Peyer's patch (tissue), 4 donors: Measurements from ENCODE around the gene MRM3. TPM values are rescaled to one million over a fixed set of nuclear protein-coding genes. Genes with fewer than 3 reads are reported as not detected.

Experiments used
- DNase-seq, 3 donors: peaks; one replicate each; pipeline ENCODE4 v3.0.0-alpha.2; 2017 to 2019
- H3K27ac ChIP-seq, 4 donors: fragments of 200-600 bp; sonication (generic); one replicate each; pipeline ENCODE4 v1.5.1; 2016 to 2019
- H3K27me3 ChIP-seq, 2 donors: fragments of 200-600 bp; sonication (generic); one replicate each; pipeline ENCODE4 v1.5.1; 2019
- H3K36me3 ChIP-seq, 3 donors: fragments of 200-600 bp; sonication (generic); one replicate each; pipeline ENCODE4 v1.5.1; 2016 to 2019
- H3K4me1 ChIP-seq, 4 donors: fragments of 200-600 bp; sonication (generic); one replicate each; pipeline ENCODE4 v1.5.1; 2016 to 2019
- H3K4me3 ChIP-seq, 4 donors: fragments of 200-600 bp; sonication (generic); 1 replicate in 3 of 4; 2 replicates in 1 of 4; pipeline ENCODE4 v1.5.1; 2016 to 2019; ENCODE audit warnings: mild to moderate bottlenecking in 1 of 4
- H3K9me3 ChIP-seq, 4 donors: fragments of 200-600 bp; sonication (generic); one replicate each; pipeline ENCODE4 v1.5.1; 2016 to 2019; ENCODE audit warnings: mild to moderate bottlenecking in 1 of 4
- POLR2A ChIP-seq, 2 donors: fragments of 450-650 bp; IDR thresholded peaks; one replicate each; pipeline ENCODE4 v1.5.1; 2017; ENCODE audit warnings: antibody characterized with exemption in 2 of 2, mild to moderate bottlenecking in 2 of 2, moderate library complexity in 2 of 2
- total RNA-seq, 4 donors: library from RNA; depleted of rRNA; stranded (reverse); fragments of >200 nt; gene quantifications; one replicate each; pipeline ENCODE4 v1.1.0, GENCODE V29; 2016
- TF ChIP-seq, protein P1 (sequence below), 6 experiments: fragments of 450-650 bp in 4 of 6; fragments of 200-600 bp in 2 of 6; sonication (generic) in 1 of 6; IDR thresholded peaks; one replicate each; pipeline ENCODE4 v1.5.1; 2017 to 2019; ENCODE audit warnings: antibody characterized with exemption in 6 of 6, mild to moderate bottlenecking in 3 of 6, moderate library complexity in 1 of 6

The MRM3 gene
- total RNA-seq, 4 donors from 2014 or later, result 17.0 to 23.0 (median 22.2) TPM

DNA sequence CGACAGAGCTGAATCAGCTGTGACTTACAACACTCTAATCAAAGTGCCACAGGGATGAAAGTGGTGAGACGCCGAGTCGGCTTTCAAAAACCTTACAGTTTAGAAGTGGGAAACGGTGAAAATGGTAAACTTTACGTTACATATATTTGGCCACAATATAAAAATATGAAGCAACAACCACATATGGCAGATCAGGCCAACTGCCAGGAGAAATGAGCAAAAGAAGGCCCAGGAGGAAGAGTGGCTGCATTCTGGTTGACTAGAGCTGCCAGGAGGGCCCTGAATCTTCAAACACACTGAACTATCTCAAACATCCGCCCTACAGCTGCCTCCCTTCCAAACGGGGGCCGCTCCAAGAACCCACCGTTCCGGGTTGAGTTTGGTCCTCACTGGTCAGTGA is 56.3 kb downstream of the MRM3 start:
- Histone ChIP-seq H3K9me3 (no peaks in the 10 kb centered on the region), H3K4me1 (no peaks in the 10 kb centered on the region), H3K4me3 (no peak overlapping the region), H3K27me3 (no peaks in the 10 kb centered on the region), H3K27ac (no peak overlapping the region), H3K36me3 (no peaks in the 10 kb centered on the region)
- TF ChIP-seq, protein P1, sequence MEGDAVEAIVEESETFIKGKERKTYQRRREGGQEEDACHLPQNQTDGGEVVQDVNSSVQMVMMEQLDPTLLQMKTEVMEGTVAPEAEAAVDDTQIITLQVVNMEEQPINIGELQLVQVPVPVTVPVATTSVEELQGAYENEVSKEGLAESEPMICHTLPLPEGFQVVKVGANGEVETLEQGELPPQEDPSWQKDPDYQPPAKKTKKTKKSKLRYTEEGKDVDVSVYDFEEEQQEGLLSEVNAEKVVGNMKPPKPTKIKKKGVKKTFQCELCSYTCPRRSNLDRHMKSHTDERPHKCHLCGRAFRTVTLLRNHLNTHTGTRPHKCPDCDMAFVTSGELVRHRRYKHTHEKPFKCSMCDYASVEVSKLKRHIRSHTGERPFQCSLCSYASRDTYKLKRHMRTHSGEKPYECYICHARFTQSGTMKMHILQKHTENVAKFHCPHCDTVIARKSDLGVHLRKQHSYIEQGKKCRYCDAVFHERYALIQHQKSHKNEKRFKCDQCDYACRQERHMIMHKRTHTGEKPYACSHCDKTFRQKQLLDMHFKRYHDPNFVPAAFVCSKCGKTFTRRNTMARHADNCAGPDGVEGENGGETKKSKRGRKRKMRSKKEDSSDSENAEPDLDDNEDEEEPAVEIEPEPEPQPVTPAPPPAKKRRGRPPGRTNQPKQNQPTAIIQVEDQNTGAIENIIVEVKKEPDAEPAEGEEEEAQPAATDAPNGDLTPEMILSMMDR (IDR thresholded peaks at IDR 0.05), result no peak
- TF ChIP-seq POLR2A (IDR thresholded peaks at IDR 0.05), result no peak
- DNase-seq, result no peak

DNA sequence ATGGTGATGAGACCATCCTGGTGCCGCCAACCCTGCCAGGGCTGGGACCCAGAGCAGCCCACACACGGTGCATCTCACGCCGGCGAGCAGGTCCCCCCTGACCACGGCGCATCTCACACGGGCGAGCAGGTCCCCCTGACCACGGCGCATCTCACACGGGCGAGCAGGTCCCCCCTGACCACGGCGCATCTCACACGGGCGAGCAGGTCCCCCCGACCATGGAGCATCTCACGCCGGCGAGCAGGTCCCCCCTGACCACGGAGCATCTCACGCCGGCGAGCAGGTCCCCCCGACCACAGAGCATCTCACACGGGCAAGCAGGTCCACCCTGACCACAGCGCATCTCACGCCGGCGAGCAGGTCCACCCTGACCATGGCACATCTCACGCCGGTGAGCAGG is 59.2 kb downstream of the MRM3 start:
- DNase-seq, result peak in 1 of 3 donors; percentile 61
- Histone ChIP-seq H3K4me3 (no peak overlapping the region), H3K27me3 (no peaks in the 10 kb centered on the region), H3K36me3 (no peaks in the 10 kb centered on the region), H3K27ac (no peak overlapping the region), H3K9me3 (no peaks in the 10 kb centered on the region), H3K4me1 (no peaks in the 10 kb centered on the region)
- TF ChIP-seq, protein P1 (IDR thresholded peaks at IDR 0.05), result no peak
- no peak for TF ChIP-seq POLR2A (IDR thresholded peaks at IDR 0.05)

Other genes starting within 250 kb of the MRM3 start
- 100 to 1,000 TPM in 1 of 4 donors, 10 to 100 TPM in 3; 51.3 to 151 (median 65.5) TPM for gene VPS53, start 67.5 kb upstream of the MRM3 start, total RNA-seq
- 10 to 100 TPM in 1 of 4 donors, 1 to 10 TPM in 3; 7.4 to 32.0 (median 9.4) TPM for gene TLCD3A, start 49.8 kb upstream of the MRM3 start, total RNA-seq
- 10 to 100 TPM in 3 of 4 donors, 1 to 10 TPM in 1; 8.4 to 49.5 (median 16.8) TPM for gene GEMIN4, start 30.1 kb upstream of the MRM3 start, total RNA-seq
- gene GLOD4, start 73 bp upstream of the MRM3 start, total RNA-seq, result 10 to 100 TPM; 52.0 to 94.8 (median 72.0) TPM
- 10 to 100 TPM in 2 of 4 donors, 1 to 10 TPM in 2; 2.1 to 14.0 (median 8.6) TPM for gene NXN, start 197.4 kb downstream of the MRM3 start, total RNA-seq
- 10 to 100 TPM in 3 of 4 donors, 1 to 10 TPM in 1; 9.0 to 18.2 (median 11.2) TPM for gene TIMM22, start 214.8 kb downstream of the MRM3 start, total RNA-seq